SK-N-SH treated with all-trans-retinoic acid at 6 μM for 48 hours (cell line): ENCODE data around the gene TBC1D4.

Experiments
- SNAI2 ChIP-seq: fragments of 250-450 bp; sonication (Bioruptor Pico); IDR thresholded peaks from 2 replicates; pipeline ENCODE4 v1.5.0; 2020; ENCODE audit warnings: mild to moderate bottlenecking, moderate library complexity
- TSHZ2 ChIP-seq: fragments of 250-450 bp; sonication (Bioruptor Pico); IDR thresholded peaks from 2 replicates; pipeline ENCODE4 v1.5.0; 2020; ENCODE audit warnings: mild to moderate bottlenecking, moderate library complexity

- no peak for TF ChIP-seq SNAI2 (CRISPR knock-in tag)
- no peak for TF ChIP-seq TSHZ2 (CRISPR knock-in tag)
Observed at GRCh38 chr13:75363371-75363770, 118.6 kb downstream of the TBC1D4 start.
